Epidermal melanocyte (primary cell): ENCODE results near the gene ADAT1.

Source experiments
- DNase-seq: peaks from one replicate; pipeline ENCODE4 v3.0.0; 2011; ENCODE audit warnings: low spot score; ENCODE audit not compliant: insufficient read length

The ADAT1 gene

DNA sequence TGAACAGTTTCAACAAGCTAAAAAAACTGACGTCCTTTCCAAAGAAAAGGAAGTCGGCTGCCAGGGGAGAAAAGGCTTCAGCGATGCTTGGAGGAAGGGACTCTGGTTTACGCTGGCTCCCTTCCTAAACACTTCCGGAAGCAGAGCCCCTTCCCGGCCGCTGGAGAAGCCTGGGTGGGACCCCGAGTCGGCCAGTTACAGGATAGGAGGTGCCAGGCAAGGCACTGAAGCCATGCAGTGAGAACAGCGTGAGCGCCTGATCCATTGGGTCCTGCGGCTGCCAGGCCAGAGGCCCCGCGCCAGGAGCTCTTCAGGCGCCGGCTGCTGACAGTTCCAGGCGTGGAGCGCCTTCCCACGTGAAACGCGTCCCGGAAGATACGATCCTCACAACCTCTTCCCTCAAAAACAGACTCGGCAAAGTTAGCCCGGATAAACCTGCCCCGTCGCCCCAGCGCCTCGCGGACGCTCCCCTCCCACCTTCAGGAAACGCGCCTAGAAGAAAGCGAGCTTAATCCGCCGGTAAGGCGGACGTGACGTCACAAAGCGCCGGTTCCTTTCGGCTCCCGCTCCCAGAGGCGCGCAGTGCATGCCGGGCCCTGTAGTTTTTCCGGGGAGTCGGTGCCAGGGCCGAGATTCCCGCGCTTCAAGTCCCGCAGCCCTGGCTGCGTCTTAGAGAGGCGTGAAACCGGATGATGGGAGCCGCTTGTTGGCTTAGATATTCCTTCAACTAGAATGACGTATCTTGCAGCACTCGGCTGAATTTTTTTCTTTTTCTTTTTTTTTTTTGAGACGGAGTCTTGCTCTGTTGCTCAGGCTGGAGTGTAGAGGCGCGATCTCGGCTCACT lies at the start of gene ADAT1:
Gene ADAT1, minus strand, starts transcription at position 521 of the 845 bp plus-strand sequence. CDS start 2,482 bp downstream, outside the sequence.
- peak; percentile 91 for DNase-seq

DNA sequence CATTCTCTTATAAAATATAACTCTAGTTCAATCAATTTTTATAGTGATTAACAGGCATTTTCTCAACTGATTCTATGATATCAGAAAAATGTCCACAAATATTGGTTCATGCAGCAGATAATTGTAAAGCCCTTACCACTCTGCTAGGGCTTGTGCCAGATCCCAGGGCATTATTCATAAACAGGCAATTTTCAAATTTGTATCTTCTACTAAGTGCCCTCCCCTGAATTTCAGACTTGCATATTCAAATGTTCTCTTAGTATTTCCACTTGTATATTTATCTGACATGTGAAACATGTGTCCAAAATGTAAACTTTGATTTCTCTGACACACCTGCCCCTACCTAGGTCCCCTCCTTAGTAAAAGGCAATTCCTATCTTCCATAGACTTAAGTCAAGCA lies 44.4 kb upstream of the ADAT1 start:
- no peak for DNase-seq

DNA sequence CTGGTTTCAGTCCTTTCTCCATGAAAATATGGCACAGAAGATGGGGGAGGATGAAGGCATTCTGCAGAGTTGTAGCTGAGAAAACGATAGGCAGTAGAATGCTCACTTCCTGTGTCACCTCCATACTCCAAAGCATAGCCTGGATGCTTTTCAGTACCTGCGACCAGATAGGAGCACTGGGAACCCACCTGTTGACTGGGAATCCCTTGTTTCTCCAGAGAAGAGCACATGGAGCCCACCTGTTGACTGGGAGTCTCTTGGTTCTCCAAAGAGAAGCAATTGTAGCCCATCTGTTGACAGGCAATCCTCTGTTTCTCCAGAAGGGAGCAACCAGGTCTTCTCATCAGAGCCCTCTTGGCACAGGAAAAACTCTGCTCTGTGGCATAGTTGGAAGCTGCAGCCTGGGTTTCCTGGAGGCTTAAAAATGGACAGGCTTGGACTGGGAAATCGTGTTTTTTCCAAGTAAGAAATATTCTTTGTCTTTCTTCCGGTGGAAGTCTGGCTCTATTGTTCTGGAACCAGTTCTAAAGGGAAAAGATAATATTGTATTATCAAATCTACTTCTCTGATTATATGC lies 37.7 kb upstream of the ADAT1 start:
- DNase-seq: no peak

DNA sequence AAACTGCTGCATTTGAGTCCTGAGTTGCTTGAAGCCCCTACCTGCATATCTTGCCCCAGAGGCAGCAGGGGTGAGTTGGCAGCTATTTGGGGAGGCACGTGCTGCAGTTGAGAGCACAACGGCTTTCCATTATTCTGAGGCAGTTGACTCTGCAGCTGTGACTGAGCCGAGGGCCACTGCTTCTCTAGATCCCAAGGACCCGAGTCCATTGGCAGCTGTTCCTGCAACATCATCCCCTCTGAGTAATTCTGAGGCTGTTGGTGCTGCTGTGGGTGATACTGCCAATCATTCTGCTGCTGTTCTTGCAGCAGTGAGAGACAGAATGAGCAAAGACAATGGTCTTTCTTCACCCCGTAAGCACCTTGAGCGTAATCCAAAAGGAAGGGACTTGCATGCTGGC lies 37.2 kb upstream of the ADAT1 start:
- no peak for DNase-seq

DNA sequence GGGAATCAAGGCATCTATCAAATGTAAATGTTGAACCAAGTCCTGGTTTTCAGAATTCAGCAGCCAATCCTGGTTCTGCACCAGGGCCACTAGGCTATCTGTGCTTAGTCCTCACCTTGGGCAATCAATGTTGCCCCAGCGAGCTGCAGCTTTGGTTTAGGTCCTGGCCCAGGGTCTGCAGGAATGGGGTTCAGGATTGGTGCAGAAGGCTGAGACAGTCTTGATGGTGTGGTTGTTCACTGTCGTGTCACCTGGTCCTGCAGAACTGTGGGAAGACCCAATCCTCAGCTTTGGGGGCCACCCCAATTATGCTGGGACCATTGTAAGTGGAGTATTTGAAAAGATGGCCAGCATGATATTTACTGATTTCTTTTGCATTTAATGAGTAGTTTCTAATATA lies 35.1 kb upstream of the ADAT1 start:
- no peak for DNase-seq

DNA sequence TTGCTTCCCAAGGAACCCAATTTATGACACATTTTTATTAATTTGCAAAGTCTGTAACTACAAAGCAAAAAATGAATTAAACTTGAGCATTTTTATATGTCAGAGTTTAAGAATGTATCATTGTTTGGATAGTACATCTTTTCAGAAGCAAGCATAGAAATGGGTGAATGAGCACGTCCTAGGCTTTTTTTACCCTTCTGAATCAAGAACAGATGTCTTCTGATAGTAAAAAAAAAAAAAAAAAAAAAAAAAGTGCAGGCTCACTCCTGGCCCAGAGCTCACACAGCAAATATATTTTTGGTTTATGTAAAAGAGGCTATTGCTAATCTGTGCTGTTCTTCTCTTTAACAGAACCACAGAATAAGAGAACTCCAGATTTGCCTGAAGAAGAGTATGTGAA lies 30.8 kb upstream of the ADAT1 start:
- DNase-seq: peak; percentile 22

DNA sequence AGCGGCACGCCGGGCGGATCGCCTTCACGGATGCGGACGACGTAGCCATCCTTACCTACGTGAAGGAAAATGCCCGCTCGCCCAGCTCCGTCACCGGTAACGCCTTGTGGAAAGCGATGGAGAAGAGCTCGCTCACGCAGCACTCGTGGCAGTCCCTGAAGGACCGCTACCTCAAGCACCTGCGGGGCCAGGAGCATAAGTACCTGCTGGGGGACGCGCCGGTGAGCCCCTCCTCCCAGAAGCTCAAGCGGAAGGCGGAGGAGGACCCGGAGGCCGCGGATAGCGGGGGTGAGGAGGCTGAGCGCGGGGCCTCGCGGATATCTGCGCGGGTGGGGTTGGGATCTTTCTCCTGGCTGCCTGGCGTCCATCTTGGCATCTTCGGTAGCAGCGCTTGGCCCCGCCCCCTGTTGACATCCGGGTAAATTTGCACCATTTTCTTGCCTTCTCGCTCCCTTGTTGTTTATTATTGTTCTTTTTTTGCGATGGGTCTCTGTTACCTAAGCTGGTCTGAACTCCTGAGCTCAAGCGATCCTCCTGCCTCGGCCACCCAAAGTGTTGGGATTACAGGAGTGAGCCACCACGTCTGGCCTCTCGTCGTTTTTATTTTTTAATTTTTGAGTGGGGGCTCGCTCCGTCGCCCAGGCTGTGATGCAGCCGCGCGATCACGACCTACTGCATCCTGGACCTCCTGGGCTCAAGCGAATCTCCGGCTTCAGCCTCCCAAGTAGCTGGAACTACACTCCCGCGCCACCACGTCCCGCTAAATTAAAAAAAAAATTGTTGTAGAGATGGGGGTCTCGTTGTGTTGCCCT lies 25.4 kb upstream of the ADAT1 start:
- DNase-seq: peak; percentile 57

GRCh38 chr16:75647492-75648264 lies 24.6 kb upstream of the ADAT1 start, which contains the start of the genes KARS1 and TERF2IP:
KARS1 (minus strand) TSS chr16:75647665; CDS start chr16:75647639, 26 bp downstream.
TERF2IP (plus strand) TSS chr16:75647773; CDS start chr16:75647883, 110 bp downstream.
- DNase-seq: peak; percentile 81

DNA sequence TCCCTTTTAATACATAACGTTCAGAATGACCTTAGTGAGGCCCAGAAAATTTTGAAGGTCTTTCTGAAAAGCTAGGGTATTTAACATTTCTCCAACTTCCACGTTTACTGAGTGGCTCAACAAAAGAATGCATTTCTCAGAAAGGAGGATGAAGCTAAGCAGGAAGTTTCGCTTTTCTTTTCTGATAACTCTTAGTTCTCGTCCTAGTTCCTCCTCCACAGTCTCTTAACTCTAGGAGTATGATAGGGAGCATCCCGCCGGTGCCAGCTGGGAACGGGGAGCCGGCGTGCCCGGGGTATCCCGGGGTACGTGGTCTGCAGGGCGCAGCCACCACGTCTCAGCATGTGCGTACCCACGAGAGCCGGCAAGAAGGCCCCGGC lies 24.0 kb upstream of the ADAT1 start:
- DNase-seq: no peak

- no peak for DNase-seq
Observed at GRCh38 chr16:75644240-75645012, 21.3 kb upstream of the ADAT1 start.

- DNase-seq: no peak
Observed at GRCh38 chr16:75640598-75640997, 17.5 kb upstream of the ADAT1 start.

GRCh38 chr16:75635036-75635435 lies 12.0 kb upstream of the ADAT1 start:
- DNase-seq: no peak

GRCh38 chr16:75632857-75633256 lies 9.8 kb upstream of the ADAT1 start:
- DNase-seq: no peak

DNA sequence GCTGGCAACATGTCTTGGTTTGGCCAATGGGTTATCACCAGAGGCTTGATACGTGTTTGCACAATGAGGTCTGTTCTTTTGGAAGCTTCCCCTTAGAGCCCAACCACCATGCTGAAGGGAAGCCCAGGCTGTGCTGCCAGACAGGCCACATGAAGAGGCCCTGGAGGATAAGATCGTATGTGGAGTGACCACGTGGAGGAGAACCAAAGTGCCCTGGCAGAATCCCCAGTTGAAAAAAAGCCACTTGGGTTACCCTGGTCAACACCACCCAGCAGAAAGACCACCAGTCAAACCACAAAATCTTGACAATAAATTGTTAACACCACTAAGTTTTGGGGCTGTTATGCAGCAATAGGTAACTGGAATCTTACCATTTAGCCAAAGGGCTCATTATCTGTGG lies 7.0 kb upstream of the ADAT1 start:
- no peak for DNase-seq

GRCh38 chr16:75629132-75629531 lies 6.1 kb upstream of the ADAT1 start:
- no peak for DNase-seq

- DNase-seq: no peak
Observed at GRCh38 chr16:75628351-75628750, 5.3 kb upstream of the ADAT1 start.

DNA sequence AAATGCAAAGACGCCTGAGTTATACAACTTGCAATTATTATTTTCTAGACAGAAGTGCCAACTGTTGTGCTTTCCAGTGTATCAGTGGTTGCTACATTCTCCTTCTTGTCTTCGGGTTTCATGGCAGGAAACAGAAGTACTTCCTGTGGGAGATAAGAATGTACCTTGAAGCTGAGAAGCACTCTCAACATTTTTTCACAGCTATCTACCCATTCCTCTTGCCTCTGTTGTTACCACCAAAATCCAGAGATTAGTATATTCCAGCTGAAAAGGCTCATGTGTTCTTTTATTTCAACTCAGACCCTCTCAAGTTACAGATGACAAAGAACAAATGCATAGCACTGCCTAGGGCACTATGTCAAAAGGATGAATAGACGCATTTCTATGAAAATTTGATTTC lies 4.8 kb upstream of the ADAT1 start:
- peak; percentile 31 for DNase-seq

- no peak for DNase-seq
Observed at GRCh38 chr16:75626806-75627205, 3.7 kb upstream of the ADAT1 start.

DNA sequence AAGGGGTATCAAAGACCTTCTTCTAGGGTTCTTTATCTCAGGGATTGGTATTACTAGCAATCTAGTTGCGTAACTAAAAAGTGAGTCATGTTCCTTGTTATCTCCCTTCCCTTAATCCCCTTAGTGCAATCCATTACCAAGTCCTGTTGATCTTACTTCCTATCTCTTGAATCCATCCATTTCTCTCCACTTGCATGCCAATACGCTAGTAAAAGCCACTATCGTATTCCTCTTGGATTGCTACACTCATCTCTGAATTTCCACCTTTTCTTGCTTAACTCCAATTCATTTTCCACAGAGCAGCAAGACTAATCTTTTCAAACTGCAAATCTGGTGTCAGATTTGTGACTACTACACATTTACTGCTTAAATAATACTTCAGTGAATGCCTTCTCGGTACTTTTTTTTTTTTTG lies 1.8 kb upstream of the ADAT1 start:
- DNase-seq: no peak

DNA sequence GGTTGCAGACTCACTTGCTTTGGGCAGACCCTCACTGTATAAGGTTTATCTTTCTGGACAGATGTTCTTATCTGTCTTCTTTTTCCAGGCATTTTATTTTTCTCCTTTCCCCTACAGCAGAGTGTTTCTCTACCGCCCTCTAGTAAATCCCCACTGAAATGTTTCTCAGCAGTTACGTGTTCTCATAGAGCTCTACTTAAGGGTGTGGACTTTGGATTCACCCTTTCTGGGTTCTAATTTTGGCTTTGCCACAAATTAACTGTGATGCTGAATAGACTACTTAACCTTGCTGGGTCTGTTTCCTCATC lies 2.0 kb downstream of the ADAT1 start:
- DNase-seq: no peak
